H1 (cell line): ENCODE results near the gene HTR1D. TPM values are rescaled to one million over a fixed set of nuclear protein-coding genes. Genes with fewer than 3 reads are reported as not detected.

Experiments
- CTCF ChIA-PET: fragments of 300-600 bp; sonication (Branson Sonifier 250); formaldehyde crosslinking; loops from one replicate; lab custom pipeline; 2021; ENCODE audit not compliant: partially characterized antibody; lab: Charles Lee
- POLR2A ChIA-PET: fragments of 300-600 bp; sonication (Branson Sonifier 250); formaldehyde crosslinking; loops from one replicate; lab custom pipeline; 2021; ENCODE audit warnings: inconsistent platforms; ENCODE audit not compliant: partially characterized antibody; lab: Charles Lee
- DNase-seq, 2 experiments: peaks; one replicate each; pipeline versions ENCODE4 v3.0.0 to v3.0.0-alpha.2; 2010 to 2022; ENCODE audit warnings: low spot score in 2 of 2, low read depth in 1 of 2, mixed read lengths in 1 of 2
- FAIRE-seq: peaks from 2 replicates; lab custom pipeline; 2011; peaks lifted over from hg19 to GRCh38; lab: Jason Lieb, UNC
- H2AFZ ChIP-seq: 2 replicates; pipeline ENCODE4 v1.8.1; 2012; ENCODE audit warnings: low read length, inconsistent platforms
- H2AK5ac ChIP-seq: 2 replicates; pipeline ENCODE4 v1.6.1; 2013; ENCODE audit warnings: low read depth, low read length
- H2BK120ac ChIP-seq: replicated peaks from 2 replicates; pipeline ENCODE3; 2013; ENCODE audit warnings: low read depth, low read length, inconsistent platforms
- H2BK12ac ChIP-seq: 2 replicates; pipeline ENCODE4 v1.6.1; 2013; ENCODE audit warnings: low read depth, low read length
- H2BK15ac ChIP-seq: 2 replicates; pipeline ENCODE4 v1.6.1; 2013; ENCODE audit warnings: low read length
- H2BK20ac ChIP-seq: 2 replicates; pipeline ENCODE4 v1.6.1; 2013; ENCODE audit warnings: low read length
- H2BK5ac ChIP-seq: 2 replicates; pipeline ENCODE4 v1.6.1; 2013; ENCODE audit warnings: low read depth, low read length
- H3K14ac ChIP-seq: 2 replicates; pipeline ENCODE4 v1.6.1; 2013; ENCODE audit warnings: inconsistent platforms; ENCODE audit not compliant: insufficient read length
- H3K18ac ChIP-seq: 2 replicates; pipeline ENCODE4 v1.6.1; 2013; ENCODE audit warnings: low read length; ENCODE audit errors: extremely low read depth
- H3K23ac ChIP-seq: 2 replicates; pipeline ENCODE4 v1.6.1; 2013; ENCODE audit warnings: inconsistent platforms; ENCODE audit not compliant: insufficient read length
- H3K23me2 ChIP-seq: 2 replicates; pipeline ENCODE4 v1.6.1; 2013; ENCODE audit warnings: low read depth, low read length
- H3K27ac ChIP-seq: 2 replicates; pipeline ENCODE4 v1.6.1; 2011; ENCODE audit warnings: low read depth, low read length, inconsistent platforms
- H3K27me3 ChIP-seq, 4 experiments: replicated peaks in 1 of 4; 1 replicate in 1 of 4; 2 replicates in 3 of 4; pipeline versions ENCODE4 v1.6.1 to v1.8.1; 2011 to 2013; ENCODE audit warnings: low read length in 3 of 4, mild to moderate bottlenecking in 3 of 4, inconsistent platforms in 2 of 4, mixed read lengths in 2 of 4, moderate library complexity in 1 of 4; ENCODE audit not compliant: control insufficient read depth in 3 of 4, insufficient read depth in 3 of 4; ENCODE audit errors: extremely low read depth in 1 of 4
- H3K36me3 ChIP-seq, 4 experiments: 2 replicates each; pipeline versions ENCODE4 v1.6.1 to v1.8.1; 2011 to 2013; ENCODE audit warnings: mild to moderate bottlenecking in 4 of 4, low read length in 3 of 4, moderate library complexity in 2 of 4, control low read depth in 1 of 4, inconsistent platforms in 1 of 4; ENCODE audit not compliant: insufficient read depth in 4 of 4, control insufficient read depth in 2 of 4
- H3K4ac ChIP-seq: replicated peaks from 2 replicates; pipeline ENCODE3; 2013; ENCODE audit warnings: low read length, low read depth, mixed read lengths, inconsistent platforms; ENCODE audit not compliant: insufficient read length
- H3K4me1 ChIP-seq, 4 experiments: replicated peaks in 1 of 4; 1 replicate in 1 of 4; 2 replicates in 3 of 4; pipeline versions ENCODE4 v1.6.1 to v1.8.1; 2011 to 2013; ENCODE audit warnings: low read length in 3 of 4, inconsistent platforms in 2 of 4, mixed read lengths in 1 of 4; ENCODE audit not compliant: insufficient read depth in 4 of 4, control insufficient read depth in 3 of 4
- H3K4me2 ChIP-seq, 2 experiments: 2 replicates each; pipeline versions ENCODE4 v1.6.1 to v1.8.1; 2011 to 2013; ENCODE audit warnings: low read depth in 2 of 2, low read length in 2 of 2, control low read depth in 1 of 2, inconsistent platforms in 1 of 2, mild to moderate bottlenecking in 1 of 2; ENCODE audit not compliant: insufficient read depth in 1 of 2
- H3K4me3 ChIP-seq, 4 experiments: fragments of 200-600, 300-600 bp in 1 of 4; sonication (generic), shearing (Covaris generic), sonication (Bioruptor Twin) in 1 of 4; 2 replicates each; pipeline versions ENCODE4 v1.5.1 to v1.8.1; 2011 to 2016; ENCODE audit warnings: low read length in 4 of 4, low read depth in 3 of 4, control low read depth in 2 of 4, inconsistent platforms in 2 of 4, mild to moderate bottlenecking in 2 of 4, mixed read lengths in 1 of 4, moderate library complexity in 1 of 4; ENCODE audit not compliant: insufficient read depth in 2 of 4; ENCODE audit errors: extremely low read depth in 1 of 4
- H3K56ac ChIP-seq: replicated peaks from 2 replicates; pipeline ENCODE3; 2013; ENCODE audit warnings: low read depth, mild to moderate bottlenecking, mixed read lengths, low read length, inconsistent platforms; ENCODE audit not compliant: insufficient read length
- H3K79me1 ChIP-seq: 2 replicates; pipeline ENCODE4 v1.6.1; 2013; ENCODE audit warnings: low read depth, low read length, control low read depth
- H3K79me2 ChIP-seq, 2 experiments: 2 replicates each; pipeline versions ENCODE4 v1.6.1 to v1.8.1; 2012 to 2013; ENCODE audit warnings: low read length in 2 of 2, mild to moderate bottlenecking in 2 of 2, inconsistent platforms in 1 of 2; ENCODE audit not compliant: insufficient read depth in 2 of 2, control insufficient read depth in 1 of 2
- H3K9ac ChIP-seq, 4 experiments: replicated peaks in 1 of 4; 1 replicate in 1 of 4; 2 replicates in 3 of 4; pipeline versions ENCODE4 v1.6.1 to v1.8.1; 2011 to 2013; ENCODE audit warnings: low read depth in 3 of 4, low read length in 3 of 4, control low read depth in 2 of 4, mild to moderate bottlenecking in 2 of 4, moderate library complexity in 2 of 4, inconsistent platforms in 1 of 4; ENCODE audit errors: extremely low read depth in 1 of 4
- H3K9me3 ChIP-seq, 2 experiments: 2 replicates each; pipeline versions ENCODE4 v1.6.1 to v1.8.1; 2012 to 2013; ENCODE audit warnings: mild to moderate bottlenecking in 2 of 2, moderate library complexity in 2 of 2, control low read depth in 1 of 2, inconsistent platforms in 1 of 2, low read depth in 1 of 2, low read length in 1 of 2, mixed read lengths in 1 of 2; ENCODE audit not compliant: insufficient read depth in 2 of 2
- H4K20me1 ChIP-seq, 2 experiments: replicated peaks in 1 of 2; 2 replicates each; pipeline versions ENCODE3 to v1.8.1; 2011 to 2013; ENCODE audit warnings: inconsistent platforms in 2 of 2, low read length in 2 of 2, mild to moderate bottlenecking in 1 of 2; ENCODE audit not compliant: insufficient read depth in 2 of 2, control insufficient read depth in 1 of 2
- H4K5ac ChIP-seq: 2 replicates; pipeline ENCODE4 v1.6.1; 2013; ENCODE audit warnings: low read length, low read depth, mixed read lengths, inconsistent platforms; ENCODE audit not compliant: insufficient read length
- H4K8ac ChIP-seq: 2 replicates; pipeline ENCODE4 v1.8.0; 2013; ENCODE audit warnings: mild to moderate bottlenecking, moderate library complexity, low read length, inconsistent platforms; ENCODE audit not compliant: insufficient read depth; ENCODE audit errors: extremely low read depth
- H4K91ac ChIP-seq: replicated peaks from 2 replicates; pipeline ENCODE3; 2013; ENCODE audit warnings: low read length, mixed read lengths, inconsistent platforms; ENCODE audit not compliant: insufficient read length
- CHD2 ChIP-seq: IDR thresholded peaks from 2 replicates; pipeline ENCODE4 v1.6.1; 2012; ENCODE audit warnings: low read length, improper control_type of control experiment
- CTBP2 ChIP-seq: IDR thresholded peaks from 2 replicates; pipeline ENCODE4 v1.7.0; 2011; ENCODE audit warnings: borderline replicate concordance, mild to moderate bottlenecking, moderate library complexity, mixed read lengths, low read length; ENCODE audit not compliant: insufficient read depth, insufficient read length
- GABPA ChIP-seq: IDR thresholded peaks from 2 replicates; pipeline ENCODE4 v1.6.1; 2011; ENCODE audit warnings: mild to moderate bottlenecking, low read length, moderate library complexity, borderline replicate concordance; ENCODE audit not compliant: insufficient read depth
- POLR2AphosphoS5 ChIP-seq: IDR thresholded peaks from 2 replicates; pipeline ENCODE4 v1.6.1; 2011; ENCODE audit warnings: low read depth, low read length
- RBBP5 ChIP-seq: IDR thresholded peaks from 2 replicates; pipeline ENCODE4 v1.7.1; 2012; ENCODE audit warnings: low read depth, mild to moderate bottlenecking, inconsistent platforms, low read length, moderate library complexity, borderline replicate concordance
- SIN3A ChIP-seq, 2 experiments: IDR thresholded peaks in 1 of 2; conservative IDR thresholded peaks in 1 of 2; 2 replicates each; pipeline ENCODE4 v1.6.1; 2011 to 2012; ENCODE audit warnings: low read length in 2 of 2, improper control_type of control experiment in 1 of 2, low read depth in 1 of 2, mild to moderate bottlenecking in 1 of 2
- YY1 ChIP-seq: IDR thresholded peaks from 2 replicates; pipeline ENCODE4 v1.6.1; 2011; ENCODE audit warnings: low read depth, mild to moderate bottlenecking, low read length
- ZNF274 ChIP-seq: IDR thresholded peaks from 2 replicates; pipeline ENCODE4 v1.7.0; 2012; ENCODE audit warnings: low read length, borderline replicate concordance; ENCODE audit errors: extremely low read depth
- WGBS, 2 experiments: shearing (Covaris generic) in 1 of 2; methylation state at CpG; one replicate each; pipeline versions ENCODE4 v1.1.6 to v1.1.7; 2013 to 2015; ENCODE audit warnings: low lambda C conversion rate in 2 of 2, mixed read lengths in 2 of 2, inconsistent platforms in 1 of 2, low coverage in 1 of 2, missing lambda C conversion rate in 1 of 2; ENCODE audit not compliant: insufficient replicate concordance in 2 of 2, insufficient coverage in 1 of 2, insufficient read length in 1 of 2; ENCODE audit errors: extremely low coverage in 1 of 2, missing lambda C conversion rate in 1 of 2; 5-methylcytosine and 5-hydroxymethylcytosine counted together
- polyA plus RNA-seq, 7 experiments: library from polyadenylated mRNA; depleted of rRNA in 3 of 7; stranded (reverse) in 5 of 7; unstranded in 2 of 7; fragments of >200 nt in 5 of 7; fragments of 200-250 nt in 2 of 7; gene quantifications; 1 replicate in 5 of 7; 2 replicates in 1 of 7; 4 replicates in 1 of 7; pipeline versions ENCODE4 v1.2.1 to v1.2.3, GENCODE V29; 2011 to 2013; ENCODE audit warnings: missing spikeins in 2 of 7, mixed read lengths in 2 of 7
- total RNA-seq: library from RNA; stranded (reverse); fragmentation: NEBNext Ultra II Directional; extraction: Animal tissue kit (Norgen Biotek cat#: 25700); gene quantifications from 2 replicates; pipeline ENCODE4 v1.2.1, GENCODE V29; 2021

The HTR1D gene
- total and polyA plus RNA-seq, 2 of the 8 experiments (the other 6 are each of a cell fraction or from before 2014, with no cell fraction given): 8.8 to 11.5 TPM

- no peaks in the 10 kb centered on the region for H3K36me3 ChIP-seq
- H4K8ac ChIP-seq: no peak overlapping the region
- no peaks in the 10 kb centered on the region for H3K9me3 ChIP-seq
- H4K20me1 ChIP-seq: peaks cover 0 to 4% of the 10 kb centered on the region in 2 experiments
- H4K91ac ChIP-seq: no peak overlapping the region
- H2AK5ac ChIP-seq: no peak overlapping the region
- H3K4me1 ChIP-seq: peaks cover 0 to 9% (median under 1%) of the 10 kb centered on the region in 4 experiments; a peak in 5 of 7 replicates
- H3K23ac ChIP-seq: no peak overlapping the region
- WGBS, 2 experiments: 88% methylated on average over 1 of the region's 1 CpG; no CpG with 5 or more reads in 1 of the 2 experiments
- no peak overlapping the region for H4K5ac ChIP-seq
- no peak overlapping the region for H3K4me2 ChIP-seq
- no peak for DNase-seq
- no peak overlapping the region for H3K14ac ChIP-seq
- H2BK12ac ChIP-seq: no peak overlapping the region
- H3K56ac ChIP-seq: no peak overlapping the region
- CTCF ChIA-PET: interaction anchor here (1.6 to 27.4 kb wide), 4 partner anchors 10 to 84 kb away, joined by 4 to 705 read pairs (median 30); no protein-coding TSS in a partner anchor
- H3K4ac ChIP-seq: no peak overlapping the region
- FAIRE-seq: no peak
- no peak overlapping the region for H2BK5ac ChIP-seq
- no peak overlapping the region for H3K27ac ChIP-seq
- H3K18ac ChIP-seq: no peak overlapping the region
- no peak overlapping the region for H2BK120ac ChIP-seq
- POLR2A ChIA-PET: no interaction called here
- no peak overlapping the region for H3K4me3 ChIP-seq
- peaks cover 2 to 28% (median 16%) of the 10 kb centered on the region in 4 experiments for H3K27me3 ChIP-seq
- no peak overlapping the region for H3K9ac ChIP-seq
- H3K79me2 ChIP-seq: no peaks in the 10 kb centered on the region
- H2BK20ac ChIP-seq: no peak overlapping the region
- H2AFZ ChIP-seq: no peak overlapping the region
- H3K79me1 ChIP-seq: no peaks in the 10 kb centered on the region
- no peak overlapping the region for H2BK15ac ChIP-seq
- peaks cover 6% of the 10 kb centered on the region for H3K23me2 ChIP-seq
- TF ChIP-seq YY1: no peak
- no peak for TF ChIP-seq CHD2
- no peak for TF ChIP-seq ZNF274
- TF ChIP-seq CTBP2: no peak
- no peak for TF ChIP-seq RBBP5
- TF ChIP-seq POLR2AphosphoS5: no peak
- TF ChIP-seq GABPA: no peak
- TF ChIP-seq SIN3A (conservative IDR thresholded peaks at IDR 0.05 in 1 of 2, IDR thresholded peaks at IDR 0.05 in 1 of 2; ENCODE audit: low read depth in 1 of 2, low read length in 2 of 2): no peak
Observed at GRCh38 chr1:23174426-23175110, 42.7 kb downstream of the HTR1D start.
